GM19467 (cell line): ENCODE results near the gene SNIP1.
A peak's percentile ranks its signal among the peaks of the same experiment; 100 is the strongest.
"Not testable (repeated sequence)": the region's sequence is repeated elsewhere in the genome, so short reads cannot be mapped to it uniquely, and the experiment has no call there.

Experiments
- ATAC-seq: cut with Tn5 transposase; IDR thresholded peaks from one replicate; pipeline ENCODE4 v1.9.1; 2021; ENCODE audit warnings: mild to moderate bottlenecking, moderate library complexity; ENCODE audit not compliant: unreplicated experiment

The SNIP1 gene

GRCh38 chr1:37514350-37515184 lies 39.5 kb downstream of the SNIP1 start, which contains the start of gene MEAF6:
Gene MEAF6 (minus strand): TSS chr1:37514766. CDS start chr1:37514746, 20 bp downstream.
- peak; percentile 88 for ATAC-seq

- peak; percentile 24 for ATAC-seq
Observed at GRCh38 chr1:37513795-37514349, 40.2 kb downstream of the SNIP1 start.

DNA sequence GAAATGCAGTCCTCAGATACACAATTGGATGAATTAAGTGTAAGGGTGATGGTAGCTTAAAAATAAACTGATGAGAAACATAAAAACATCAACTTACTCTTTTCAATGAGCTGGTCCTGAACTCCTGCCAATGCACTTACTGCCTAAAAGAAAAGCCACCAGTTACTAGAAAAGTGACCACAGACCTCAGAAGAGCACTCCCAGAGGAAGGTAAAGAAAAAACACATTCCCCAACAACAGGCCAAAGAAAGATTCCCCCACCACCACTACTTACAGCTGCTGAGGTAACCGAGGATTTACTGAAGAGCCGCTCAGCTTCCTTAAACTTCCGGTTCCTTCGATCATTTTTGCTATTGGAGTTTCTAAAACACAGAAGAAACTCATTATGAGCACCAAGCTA lies 44.9 kb downstream of the SNIP1 start:
- no peak for ATAC-seq

- ATAC-seq: no peak
Observed at GRCh38 chr1:37506740-37507139, 47.4 kb downstream of the SNIP1 start.

DNA sequence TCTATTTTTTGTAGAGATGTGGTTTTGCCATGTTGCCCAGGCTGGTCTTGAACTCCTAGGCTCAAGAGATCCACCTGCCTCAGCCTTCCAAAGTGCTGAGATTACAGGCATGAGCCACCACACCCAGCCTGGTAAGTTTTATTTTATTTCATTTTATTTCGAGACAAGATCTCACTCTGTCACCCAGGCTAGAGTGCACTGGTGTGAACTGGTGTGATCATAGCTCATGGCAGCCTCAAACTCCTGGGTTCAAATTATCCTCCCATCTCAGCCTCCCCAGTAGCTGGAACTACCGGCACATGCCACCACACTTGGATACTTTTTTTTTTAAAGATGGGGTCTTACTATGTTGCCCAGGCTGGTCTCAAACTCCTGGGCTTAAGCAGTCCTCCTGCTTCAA lies 51.3 kb downstream of the SNIP1 start:
- not testable (repeated sequence) for ATAC-seq

DNA sequence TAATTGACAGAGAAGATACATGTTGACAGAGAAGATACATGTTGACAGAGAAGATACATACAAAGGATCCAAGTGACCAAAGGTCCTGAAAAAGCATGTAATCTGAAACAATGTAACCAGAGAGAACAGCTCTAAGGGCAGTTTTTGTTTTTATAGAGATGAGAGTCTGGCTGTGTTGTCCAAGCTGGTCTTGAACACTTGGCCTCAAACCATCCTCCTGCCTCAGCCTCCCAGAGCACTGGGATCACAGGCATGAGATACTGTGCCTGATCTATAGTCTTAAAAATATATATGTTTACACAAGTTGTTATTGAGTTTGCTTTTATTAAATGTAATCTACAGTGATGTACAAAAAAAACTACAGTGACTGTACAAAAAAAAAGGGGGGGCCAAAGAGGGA lies 52.0 kb downstream of the SNIP1 start:
- no peak for ATAC-seq

DNA sequence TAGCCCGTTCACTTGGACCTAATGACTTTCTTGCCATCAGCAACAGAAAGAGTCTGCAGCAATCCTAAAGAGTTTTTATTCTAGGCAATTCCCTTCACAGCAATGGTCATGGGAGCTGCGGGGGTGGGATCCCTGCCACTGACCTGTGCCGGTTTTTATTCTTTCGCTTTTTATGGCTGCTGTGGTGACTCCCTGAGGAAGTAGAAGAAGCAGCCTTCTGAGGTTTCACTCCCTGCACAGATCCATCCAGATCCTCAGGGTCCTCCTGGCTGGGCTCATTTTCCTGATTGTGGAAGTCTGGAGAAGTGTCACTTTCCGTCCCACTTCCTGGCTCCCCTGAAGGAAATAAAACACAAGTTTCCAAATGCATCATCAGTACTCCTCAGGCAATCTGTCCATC lies 52.4 kb downstream of the SNIP1 start:
- ATAC-seq: no peak

GRCh38 chr1:37498872-37499617 lies 55.0 kb downstream of the SNIP1 start:
- no peak for ATAC-seq

- no peak for ATAC-seq
Observed at GRCh38 chr1:37497832-37498231, 56.3 kb downstream of the SNIP1 start.

- ATAC-seq: no peak
Observed at GRCh38 chr1:37495875-37496274, 58.2 kb downstream of the SNIP1 start.

DNA sequence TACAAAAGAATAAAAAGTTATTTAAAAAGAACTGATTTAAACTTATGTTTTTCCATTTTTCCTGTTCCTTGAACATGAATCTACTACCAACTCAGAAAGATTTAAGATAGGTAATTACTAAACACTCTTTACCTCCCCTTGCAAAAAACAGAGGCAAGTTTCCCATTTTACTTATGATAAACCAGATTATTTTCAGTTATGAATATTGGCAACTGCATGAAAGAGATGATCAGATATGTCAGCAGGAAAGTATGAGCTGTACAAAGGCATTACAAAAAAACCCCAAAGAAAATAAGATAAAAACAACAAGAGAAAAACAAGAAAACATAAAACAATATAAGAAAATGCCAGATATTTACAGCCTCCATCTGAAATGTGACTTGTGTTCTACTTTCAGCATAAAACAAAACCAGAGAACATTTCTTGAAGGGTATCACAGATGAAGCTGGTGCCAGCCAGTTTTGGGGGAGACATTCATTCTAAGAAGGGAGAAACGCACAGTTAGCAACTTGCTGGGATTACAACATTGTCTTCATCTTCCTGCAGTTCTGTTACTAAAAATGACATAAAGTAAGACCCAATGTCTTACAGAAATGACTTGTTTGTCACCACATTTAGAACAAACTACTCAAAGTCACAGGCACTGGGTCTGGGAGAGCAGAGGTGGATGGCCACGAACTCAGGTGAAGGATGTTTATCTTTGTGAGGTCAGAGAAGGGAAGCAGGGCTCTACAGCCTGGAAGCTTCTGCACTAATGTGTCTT lies 60.6 kb downstream of the SNIP1 start:
- ATAC-seq: no peak

DNA sequence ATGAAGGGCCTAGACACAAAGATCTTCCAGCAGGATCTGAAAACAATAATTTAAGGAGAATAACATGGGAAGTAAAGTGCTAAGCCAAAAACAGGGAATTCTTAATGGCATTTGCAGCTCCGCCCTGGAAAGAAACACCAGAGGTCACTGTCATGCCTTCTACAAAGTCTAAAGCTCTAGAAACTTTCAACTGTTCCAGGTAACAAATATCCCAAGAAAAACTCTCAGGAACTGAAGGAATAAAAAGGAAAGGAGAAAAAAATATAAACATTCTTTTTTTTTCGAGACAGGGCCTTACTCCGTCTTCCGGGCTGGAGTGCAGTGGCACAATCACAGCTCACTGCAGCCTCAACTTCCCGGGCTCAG lies 66.5 kb downstream of the SNIP1 start:
- ATAC-seq: no peak

- ATAC-seq: no peak
Observed at GRCh38 chr1:37486680-37487618, 67.1 kb downstream of the SNIP1 start.

GRCh38 chr1:37485902-37486679 lies 68.0 kb downstream of the SNIP1 start:
- no peak for ATAC-seq
